Suprapubic skin (tissue), 4 donors: ENCODE measurements around the gene ADCYAP1R1. TPM values are rescaled to one million over a fixed set of nuclear protein-coding genes. Genes with fewer than 3 reads are reported as not detected.

Experiments used
- DNase-seq, 2 donors: peaks; one replicate each; pipeline ENCODE4 v3.0.0-alpha.2; 2019; ENCODE audit warnings: low spot score in 2 of 2
- H3K27ac ChIP-seq: fragments of 200-600 bp; sonication (generic); one replicate; pipeline ENCODE4 v1.5.1; 2019
- H3K27me3 ChIP-seq: fragments of 200-600 bp; sonication (generic); one replicate; pipeline ENCODE4 v1.5.1; 2019
- H3K36me3 ChIP-seq: fragments of 200-600 bp; sonication (generic); one replicate; pipeline ENCODE4 v1.5.1; 2019
- H3K4me1 ChIP-seq: fragments of 200-600 bp; sonication (generic); one replicate; pipeline ENCODE4 v1.5.1; 2019
- H3K4me3 ChIP-seq: fragments of 200-600 bp; sonication (generic); one replicate; pipeline ENCODE4 v1.5.1; 2019; ENCODE audit warnings: mild to moderate bottlenecking
- H3K9me3 ChIP-seq: fragments of 200-600 bp; sonication (generic); one replicate; pipeline ENCODE4 v1.5.1; 2019
- EP300 ChIP-seq: sonication (generic); formaldehyde crosslinking; IDR thresholded peaks from one replicate; pipeline ENCODE4 v1.6.1; 2017; ENCODE audit warnings: antibody characterized with exemption
- POLR2A ChIP-seq, 2 donors: fragments of 450-650 bp; IDR thresholded peaks; one replicate each; pipeline ENCODE4 v1.6.1; 2017; ENCODE audit warnings: antibody characterized with exemption in 2 of 2, mild to moderate bottlenecking in 2 of 2, moderate library complexity in 2 of 2
- POLR2AphosphoS5 ChIP-seq, 3 donors: sonication (generic); formaldehyde crosslinking; IDR thresholded peaks; one replicate each; pipeline ENCODE4 v1.6.1; 2017; ENCODE audit warnings: antibody characterized with exemption in 3 of 3
- WGBS: methylation state at CpG from one replicate; pipeline ENCODE4 v1.1.5; 2018; 5-methylcytosine and 5-hydroxymethylcytosine counted together
- total RNA-seq, 4 donors: library from RNA; depleted of rRNA; stranded (reverse); fragments of >200 nt; gene quantifications; one replicate each; pipeline ENCODE4 v1.1.0, GENCODE V29; 2016
- TF ChIP-seq, protein P1 (sequence below), 2 donors: fragments of 200-600 bp in 1 of 2; fragments of 450-650 bp in 1 of 2; sonication (generic) in 1 of 2; IDR thresholded peaks; one replicate each; pipeline ENCODE4 v1.5.1; 2016 to 2019; ENCODE audit warnings: antibody characterized with exemption in 2 of 2, mild to moderate bottlenecking in 1 of 2, moderate library complexity in 1 of 2

ADCYAP1R1 gene
- total RNA-seq, 4 donors from 2014 or later = 0.64 to 6.7 (median 1.1) TPM

DNA sequence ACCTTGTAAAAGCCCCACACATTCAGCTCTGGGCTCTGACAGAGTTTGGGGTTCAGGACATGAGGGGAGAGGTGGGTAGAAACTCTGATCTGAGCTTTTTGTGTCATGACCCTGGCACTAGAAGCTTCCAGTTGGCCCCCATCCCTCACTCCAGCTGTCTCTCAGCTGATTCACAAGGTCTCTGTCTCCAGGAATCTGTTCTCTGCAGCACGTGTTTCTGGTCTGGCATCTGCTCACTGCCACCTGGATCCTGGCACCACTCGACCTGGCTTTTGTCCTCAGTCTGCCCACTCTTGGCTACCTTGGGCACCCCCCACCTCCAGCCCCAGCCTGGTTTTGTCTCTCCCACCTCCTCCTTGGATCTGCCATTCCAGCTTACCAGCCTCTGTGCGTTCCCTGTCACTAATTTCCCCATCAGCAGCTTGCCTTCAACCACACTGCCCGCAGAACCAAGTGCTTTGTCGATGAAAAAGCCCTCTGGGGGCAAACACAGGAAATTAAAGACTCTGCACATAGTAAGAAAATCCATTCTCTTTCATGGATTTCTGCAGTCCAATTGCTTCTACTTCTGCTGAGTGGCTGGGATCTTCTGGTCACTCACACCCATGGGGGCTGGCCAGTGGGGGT is 18.3 kb upstream of the ADCYAP1R1 start:
- Histone ChIP-seq H3K9me3 (no peaks in the 10 kb centered on the region), H3K27me3 (no peaks in the 10 kb centered on the region), H3K27ac (no peak overlapping the region), H3K36me3 (no peaks in the 10 kb centered on the region), H3K4me1 (no peaks in the 10 kb centered on the region), H3K4me3 (no peak overlapping the region)
- WGBS = 53% methylated on average over 5 of the region's 5 CpGs
- no peak for TF ChIP-seq EP300
- TF ChIP-seq, protein P1, sequence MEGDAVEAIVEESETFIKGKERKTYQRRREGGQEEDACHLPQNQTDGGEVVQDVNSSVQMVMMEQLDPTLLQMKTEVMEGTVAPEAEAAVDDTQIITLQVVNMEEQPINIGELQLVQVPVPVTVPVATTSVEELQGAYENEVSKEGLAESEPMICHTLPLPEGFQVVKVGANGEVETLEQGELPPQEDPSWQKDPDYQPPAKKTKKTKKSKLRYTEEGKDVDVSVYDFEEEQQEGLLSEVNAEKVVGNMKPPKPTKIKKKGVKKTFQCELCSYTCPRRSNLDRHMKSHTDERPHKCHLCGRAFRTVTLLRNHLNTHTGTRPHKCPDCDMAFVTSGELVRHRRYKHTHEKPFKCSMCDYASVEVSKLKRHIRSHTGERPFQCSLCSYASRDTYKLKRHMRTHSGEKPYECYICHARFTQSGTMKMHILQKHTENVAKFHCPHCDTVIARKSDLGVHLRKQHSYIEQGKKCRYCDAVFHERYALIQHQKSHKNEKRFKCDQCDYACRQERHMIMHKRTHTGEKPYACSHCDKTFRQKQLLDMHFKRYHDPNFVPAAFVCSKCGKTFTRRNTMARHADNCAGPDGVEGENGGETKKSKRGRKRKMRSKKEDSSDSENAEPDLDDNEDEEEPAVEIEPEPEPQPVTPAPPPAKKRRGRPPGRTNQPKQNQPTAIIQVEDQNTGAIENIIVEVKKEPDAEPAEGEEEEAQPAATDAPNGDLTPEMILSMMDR (IDR thresholded peaks at IDR 0.05) = no peak
- no peak for TF ChIP-seq POLR2AphosphoS5 (IDR thresholded peaks at IDR 0.05)
- no peak for TF ChIP-seq POLR2A (IDR thresholded peaks at IDR 0.05)
- no peak for DNase-seq

GRCh38 chr7:31036924-31037323 is 15.2 kb upstream of the ADCYAP1R1 start:
- DNase-seq = no peak
- no peaks in the 10 kb centered on the region for H3K36me3 ChIP-seq
- WGBS = 81% methylated on average over 3 of the region's 3 CpGs
- no peaks in the 10 kb centered on the region for H3K4me1 ChIP-seq
- peaks cover 5% of the 10 kb centered on the region for H3K27me3 ChIP-seq
- H3K9me3 ChIP-seq = no peaks in the 10 kb centered on the region
- H3K27ac ChIP-seq = no peak overlapping the region
- no peak overlapping the region for H3K4me3 ChIP-seq
- no peak for TF ChIP-seq POLR2AphosphoS5 (IDR thresholded peaks at IDR 0.05)
- TF ChIP-seq EP300 = no peak
- no peak for TF ChIP-seq POLR2A (IDR thresholded peaks at IDR 0.05)
- TF ChIP-seq, protein P1 (IDR thresholded peaks at IDR 0.05) = no peak

GRCh38 chr7:31043051-31043471 is 9.0 kb upstream of the ADCYAP1R1 start:
- no peaks in the 10 kb centered on the region for H3K36me3 ChIP-seq
- WGBS = 27% methylated on average over 9 of the region's 9 CpGs
- no peaks in the 10 kb centered on the region for H3K4me1 ChIP-seq
- peaks cover 16% of the 10 kb centered on the region for H3K27me3 ChIP-seq
- H3K27ac ChIP-seq = no peak overlapping the region
- no peaks in the 10 kb centered on the region for H3K9me3 ChIP-seq
- DNase-seq = no peak
- H3K4me3 ChIP-seq = no peak overlapping the region
- TF ChIP-seq EP300 (no peak), POLR2A (IDR thresholded peaks at IDR 0.05) (no peak), POLR2AphosphoS5 (IDR thresholded peaks at IDR 0.05) (no peak)
- TF ChIP-seq, protein P1 (IDR thresholded peaks at IDR 0.05) = no peak

- Histone ChIP-seq H3K9me3 (no peaks in the 10 kb centered on the region), H3K27ac (no peak overlapping the region), H3K36me3 (no peaks in the 10 kb centered on the region), H3K27me3 (peaks cover 18% of the 10 kb centered on the region), H3K4me1 (no peaks in the 10 kb centered on the region), H3K4me3 (no peak overlapping the region)
- WGBS = 69% methylated on average over 5 of the region's 5 CpGs
- TF ChIP-seq, protein P1 (IDR thresholded peaks at IDR 0.05) = no peak
- TF ChIP-seq EP300 (no peak), POLR2AphosphoS5 (IDR thresholded peaks at IDR 0.05) (no peak), POLR2A (IDR thresholded peaks at IDR 0.05) (no peak)
- DNase-seq = no peak
Observed at GRCh38 chr7:31044529-31044928, 7.6 kb upstream of the ADCYAP1R1 start.

- no peaks in the 10 kb centered on the region for H3K4me1 ChIP-seq
- no peak for DNase-seq
- no peaks in the 10 kb centered on the region for H3K36me3 ChIP-seq
- no peak overlapping the region for H3K27ac ChIP-seq
- no peak overlapping the region for H3K4me3 ChIP-seq
- no peaks in the 10 kb centered on the region for H3K9me3 ChIP-seq
- WGBS = 98% methylated on average over 3 of the region's 5 CpGs
- peaks cover 37% of the 10 kb centered on the region for H3K27me3 ChIP-seq
- TF ChIP-seq POLR2A (IDR thresholded peaks at IDR 0.05) (no peak), EP300 (no peak)
Observed at GRCh38 chr7:31046723-31047122, 5.4 kb upstream of the ADCYAP1R1 start.
